Fibroblast of lung (primary cell): ENCODE data around the gene ADCY3.

Experiments
- CTCF ChIP-seq, 2 donors: IDR thresholded peaks in 1 of 2; conservative IDR thresholded peaks in 1 of 2; 1 replicate in 1 of 2; 2 replicates in 1 of 2; pipeline ENCODE4 v1.5.1; 2011 to 2012; ENCODE audit warnings: low read length in 2 of 2, control low read depth in 1 of 2, inconsistent platforms in 1 of 2, low read depth in 1 of 2, mild to moderate bottlenecking in 1 of 2
- EZH2 ChIP-seq: IDR thresholded peaks from 2 replicates; pipeline ENCODE4 v1.5.1; 2012; ENCODE audit warnings: low read length, control low read depth, mild to moderate bottlenecking; ENCODE audit errors: missing control alignments

- TF ChIP-seq CTCF (conservative IDR thresholded peaks at IDR 0.05 in 1 of 2, IDR thresholded peaks at IDR 0.05 in 1 of 2; ENCODE audit: low read depth in 1 of 2, low read length in 2 of 2): no peak
- no peak for TF ChIP-seq EZH2
Measured at GRCh38 chr2:24870891-24871705, 48.9 kb downstream of the ADCY3 start.
